NOMO-1 treated with DMSO at 0.1 percent for 48 hours (cell line): ENCODE measurements around the gene PHF20.
"Not testable (repeated sequence)": the region's sequence is repeated elsewhere in the genome, so short reads cannot be mapped to it uniquely, and the experiment has no call there.

Experiments
- DNase-seq: peaks from one replicate; lab custom pipeline; 2025; ENCODE audit not compliant: unreplicated experiment; lab: John Stamatoyannopoulos, UW

The PHF20 gene

DNA sequence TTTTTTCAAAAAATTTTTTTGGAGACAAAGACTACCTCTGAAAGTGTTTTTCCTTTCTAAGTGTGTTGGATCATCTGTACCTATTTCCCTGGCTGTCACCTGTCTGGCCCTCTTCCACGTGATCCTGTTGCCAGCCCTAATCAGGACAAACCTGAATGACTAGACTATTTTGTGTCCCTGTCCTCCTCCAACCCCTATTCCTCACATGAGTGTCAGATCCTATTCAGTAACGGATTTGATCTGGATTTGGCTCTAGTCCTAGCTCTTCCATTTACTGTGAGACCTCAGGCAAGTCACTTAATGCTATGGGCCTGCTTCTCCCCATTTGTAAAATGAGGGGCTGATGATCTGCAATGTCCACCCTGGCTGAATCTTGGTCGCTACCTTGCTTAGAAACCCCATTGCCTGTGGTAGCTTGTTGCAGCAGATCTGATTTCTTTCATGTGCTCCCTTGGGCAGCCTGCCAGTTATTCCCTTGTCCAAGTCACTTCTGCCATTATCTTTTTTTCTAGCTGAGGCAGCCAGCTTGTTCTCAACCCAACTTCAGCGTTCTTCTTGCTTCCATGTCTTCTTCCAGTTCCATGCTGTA lies 4.8 kb downstream of the PHF20 start:
- no peak for DNase-seq

DNA sequence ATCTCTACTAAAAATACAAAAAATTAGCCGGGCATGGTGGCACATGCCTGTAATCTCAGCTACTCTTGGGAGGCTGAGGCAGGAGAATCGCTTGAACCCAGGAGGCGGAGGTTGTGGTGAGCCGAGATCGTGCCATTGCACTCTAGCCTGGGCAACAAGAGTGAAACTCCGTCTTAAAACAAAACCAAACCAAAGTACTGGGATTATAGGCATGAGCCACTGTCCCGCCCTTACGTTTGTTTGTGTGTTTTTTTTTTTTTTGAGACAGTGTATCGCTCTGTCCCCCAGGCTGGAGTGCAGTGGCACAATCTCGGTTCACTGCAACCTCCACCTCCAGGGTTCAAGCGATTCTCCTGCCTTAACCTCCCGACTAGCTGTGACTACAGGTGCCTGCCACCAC lies 12.0 kb downstream of the PHF20 start:
- not testable (repeated sequence) for DNase-seq

- not testable (repeated sequence) for DNase-seq
Observed at GRCh38 chr20:35785541-35785940, 13.7 kb downstream of the PHF20 start.

DNA sequence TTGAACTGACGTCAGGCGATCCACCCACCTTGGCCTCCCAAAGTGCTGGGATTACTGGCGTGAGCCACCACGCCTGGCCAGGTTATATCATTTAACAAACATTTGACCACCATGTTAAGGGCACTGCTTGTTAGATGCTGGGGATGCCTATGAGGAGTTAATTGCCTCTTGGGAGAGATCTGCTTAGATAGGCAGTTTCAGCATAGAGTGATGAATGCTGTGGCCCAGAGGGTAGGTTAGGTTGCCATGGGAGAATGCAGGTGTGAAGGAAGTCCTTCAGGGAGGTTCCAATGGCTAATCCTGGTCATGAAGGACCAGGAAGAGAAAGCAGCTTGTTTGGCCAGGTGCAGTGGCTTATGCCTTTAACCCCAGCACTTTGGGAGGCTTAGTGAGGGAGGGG lies 17.0 kb downstream of the PHF20 start:
- no peak for DNase-seq

DNA sequence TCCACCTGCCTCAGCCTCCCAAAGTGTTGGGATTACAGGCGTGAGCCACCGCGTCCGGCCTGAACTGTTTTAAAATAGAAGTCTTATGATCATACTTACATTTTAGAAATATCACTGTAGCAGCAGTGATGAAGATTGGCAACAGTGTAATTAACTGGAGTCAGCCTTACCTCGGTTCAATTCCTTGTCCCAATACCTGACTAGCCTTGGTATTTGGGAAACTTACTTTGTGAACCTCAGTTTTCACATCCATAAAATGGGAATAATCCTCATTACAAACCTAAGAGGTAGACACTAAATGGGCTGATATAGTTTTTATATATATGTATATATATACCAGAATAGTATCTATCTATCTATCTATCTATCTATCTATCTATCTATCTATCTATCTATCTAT lies 19.3 kb downstream of the PHF20 start:
- DNase-seq = no peak

DNA sequence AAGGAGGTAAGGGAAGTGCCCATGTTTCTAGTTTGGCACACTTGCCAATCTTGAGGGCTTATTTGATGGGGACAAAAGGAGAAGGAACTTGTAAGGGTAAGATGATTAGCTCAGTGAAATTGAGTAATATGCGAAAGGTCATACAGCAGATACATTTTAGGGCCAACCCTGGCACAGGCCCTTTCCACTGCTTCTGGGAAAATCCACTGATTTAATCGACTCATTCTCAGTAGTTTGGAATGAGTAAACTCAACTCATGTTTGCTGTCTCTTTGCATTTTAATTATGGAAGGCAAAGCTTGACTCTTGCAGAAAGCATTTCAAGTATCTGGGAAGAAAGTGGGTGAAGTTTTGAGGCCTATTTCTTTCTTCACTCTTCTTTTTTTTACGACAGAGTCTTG lies 20.0 kb downstream of the PHF20 start:
- DNase-seq = peak; percentile 86

- DNase-seq = no peak
Observed at GRCh38 chr20:35792740-35793139, 20.9 kb downstream of the PHF20 start.

DNA sequence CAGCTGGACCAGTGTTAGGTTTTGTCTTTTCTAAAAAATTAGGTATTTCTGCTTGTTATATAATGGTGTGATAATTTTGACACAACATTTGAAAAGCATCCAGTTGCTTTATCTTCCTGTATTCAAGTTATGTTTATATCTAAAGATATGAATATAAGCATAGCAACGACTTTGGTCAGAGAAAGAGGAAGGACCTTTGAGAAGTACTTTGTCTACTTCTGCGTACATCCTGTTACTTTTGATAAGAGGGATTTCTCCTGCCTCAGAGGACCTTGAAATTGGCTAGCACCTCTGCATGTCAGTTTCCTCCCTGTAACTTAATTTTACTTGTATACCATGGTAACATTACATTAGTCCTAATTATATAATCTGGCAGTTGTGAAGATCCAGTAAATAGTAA lies 24.8 kb downstream of the PHF20 start:
- peak; percentile 64 for DNase-seq

DNA sequence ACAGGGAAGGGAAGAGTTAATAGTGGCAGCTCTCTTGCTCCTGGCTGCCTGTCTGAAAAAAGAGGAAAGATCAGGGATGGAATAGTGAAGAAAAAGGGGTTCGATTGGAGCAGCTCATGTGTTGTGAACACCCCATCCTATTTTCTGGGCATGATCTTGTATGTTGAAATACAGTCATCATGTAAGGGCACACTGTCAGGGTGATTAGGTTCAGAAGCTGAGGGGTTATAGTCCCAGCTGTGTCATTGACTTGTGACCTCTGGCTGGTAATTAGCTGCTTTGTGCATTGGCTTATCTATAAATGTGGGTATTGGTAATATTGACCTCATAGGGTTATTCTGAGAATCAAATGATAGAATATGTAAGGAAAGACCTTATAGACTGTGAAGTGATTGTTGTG lies 30.1 kb downstream of the PHF20 start:
- DNase-seq = no peak

- DNase-seq = no peak
Observed at GRCh38 chr20:35806075-35806474, 34.3 kb downstream of the PHF20 start.

GRCh38 chr20:35807877-35808276 lies 36.1 kb downstream of the PHF20 start:
- no peak for DNase-seq

DNA sequence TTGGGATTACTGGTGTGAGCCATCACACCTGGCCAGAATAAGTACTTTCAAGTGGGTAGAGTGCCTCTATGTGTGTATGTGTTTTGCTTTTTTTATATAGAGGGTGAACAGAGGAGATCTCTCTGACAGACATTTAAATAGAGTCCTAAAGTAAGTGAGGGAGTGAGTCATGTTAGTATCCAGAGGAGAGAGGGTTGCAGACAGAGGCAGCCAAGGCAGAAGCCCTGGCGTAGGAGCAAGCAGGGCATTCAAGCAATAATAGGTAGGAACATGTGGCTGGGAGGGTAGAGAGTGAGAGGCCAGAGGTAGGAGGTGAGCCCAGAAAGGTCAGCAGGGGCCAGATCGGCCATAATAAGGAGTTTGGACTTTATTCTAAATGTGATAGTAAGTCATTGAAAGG lies 48.9 kb downstream of the PHF20 start:
- no peak for DNase-seq

GRCh38 chr20:35821807-35822242 lies 50.0 kb downstream of the PHF20 start:
- no peak for DNase-seq

- no peak for DNase-seq
Observed at GRCh38 chr20:35823147-35823546, 51.3 kb downstream of the PHF20 start.

DNA sequence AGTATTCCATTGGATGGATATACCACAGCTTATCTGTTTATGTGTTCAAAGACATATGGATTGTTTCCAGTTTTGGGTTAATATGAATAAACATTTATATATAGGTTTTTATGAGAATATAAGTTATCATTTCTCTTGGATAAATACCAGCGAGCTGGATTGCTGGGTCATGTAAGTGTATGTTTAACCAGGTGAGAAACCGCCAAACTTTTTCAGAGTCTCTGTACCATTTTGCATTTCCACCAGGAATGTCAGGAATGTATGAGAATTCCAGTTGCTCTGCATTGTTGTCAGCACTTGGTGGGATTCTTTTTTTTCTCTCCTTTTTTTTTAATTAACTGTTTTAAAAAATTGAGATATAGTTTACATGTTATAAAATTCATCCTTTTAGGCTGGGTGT lies 52.1 kb downstream of the PHF20 start:
- no peak for DNase-seq

DNA sequence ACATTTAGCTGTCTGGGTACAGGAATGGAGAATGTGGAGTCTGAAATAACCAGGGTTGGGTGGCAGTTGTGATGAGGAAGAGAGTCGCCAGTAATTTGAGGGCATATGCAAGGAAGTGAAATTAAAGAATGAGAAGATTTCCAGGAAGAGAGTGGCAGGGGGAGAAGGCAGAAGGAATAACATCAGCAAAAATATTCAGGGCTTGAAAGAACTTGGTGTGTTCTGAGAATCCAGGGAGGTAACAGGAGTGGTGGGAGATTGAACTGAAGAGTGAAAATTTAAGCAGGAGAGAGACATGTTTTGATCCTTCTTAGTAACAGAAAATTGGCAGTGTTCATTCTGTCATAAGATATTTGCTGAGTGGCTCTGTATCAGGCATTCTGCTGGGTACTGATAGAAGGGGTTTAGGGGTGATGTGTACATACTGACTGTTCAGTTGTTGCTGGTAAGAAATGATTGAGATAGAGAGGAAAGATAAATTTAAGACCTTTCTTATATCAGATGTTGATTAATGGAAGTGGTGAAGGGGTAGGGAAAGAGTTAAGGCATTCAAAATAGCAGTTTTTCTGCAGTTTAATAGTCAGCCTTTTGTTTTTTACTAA lies 54.7 kb downstream of the PHF20 start:
- DNase-seq = peak; percentile 4

GRCh38 chr20:35828434-35828833 lies 56.6 kb downstream of the PHF20 start:
- DNase-seq = no peak

- no peak for DNase-seq
Observed at GRCh38 chr20:35828916-35829315, 57.1 kb downstream of the PHF20 start.

DNA sequence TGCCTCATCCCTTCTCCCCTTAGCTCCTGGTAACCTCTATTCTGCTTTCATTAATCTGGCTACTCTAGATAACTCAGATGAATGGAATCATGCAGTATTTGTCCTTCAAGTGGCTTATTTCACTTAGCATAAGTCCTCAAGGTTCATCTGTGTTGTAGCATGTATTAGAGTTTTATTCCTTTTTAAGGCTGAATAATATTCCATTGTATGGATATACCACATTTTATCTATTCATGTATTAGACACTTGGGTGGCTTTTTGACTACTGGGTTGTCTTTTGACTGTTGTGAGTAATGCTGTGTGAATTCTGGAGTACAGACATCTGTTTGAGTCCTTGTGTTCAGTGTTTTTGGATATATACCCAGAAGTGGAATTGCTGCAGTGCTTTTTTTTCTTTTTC lies 58.4 kb downstream of the PHF20 start:
- no peak for DNase-seq

- DNase-seq = no peak
Observed at GRCh38 chr20:35831029-35831428, 59.2 kb downstream of the PHF20 start.

- no peak for DNase-seq
Observed at GRCh38 chr20:35831971-35832370, 60.2 kb downstream of the PHF20 start.

DNA sequence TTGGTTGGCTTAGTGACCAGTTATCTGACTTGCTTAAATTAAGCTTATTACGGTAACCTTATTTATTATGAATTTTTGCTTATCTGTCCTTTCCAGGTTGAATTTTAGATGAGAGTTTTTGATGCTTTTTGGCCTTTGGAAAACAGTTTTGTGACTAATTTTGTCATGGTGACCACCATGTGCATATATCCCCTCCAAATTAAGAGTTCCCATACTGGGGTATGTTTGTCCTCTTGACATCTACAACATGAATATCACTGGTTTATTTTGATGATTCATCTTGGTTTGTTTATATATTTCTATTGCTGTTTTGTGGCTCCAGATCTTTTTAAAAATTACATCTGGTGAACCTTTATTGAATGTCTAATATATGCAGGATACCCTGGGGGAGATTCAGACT lies 61.4 kb downstream of the PHF20 start:
- no peak for DNase-seq

DNA sequence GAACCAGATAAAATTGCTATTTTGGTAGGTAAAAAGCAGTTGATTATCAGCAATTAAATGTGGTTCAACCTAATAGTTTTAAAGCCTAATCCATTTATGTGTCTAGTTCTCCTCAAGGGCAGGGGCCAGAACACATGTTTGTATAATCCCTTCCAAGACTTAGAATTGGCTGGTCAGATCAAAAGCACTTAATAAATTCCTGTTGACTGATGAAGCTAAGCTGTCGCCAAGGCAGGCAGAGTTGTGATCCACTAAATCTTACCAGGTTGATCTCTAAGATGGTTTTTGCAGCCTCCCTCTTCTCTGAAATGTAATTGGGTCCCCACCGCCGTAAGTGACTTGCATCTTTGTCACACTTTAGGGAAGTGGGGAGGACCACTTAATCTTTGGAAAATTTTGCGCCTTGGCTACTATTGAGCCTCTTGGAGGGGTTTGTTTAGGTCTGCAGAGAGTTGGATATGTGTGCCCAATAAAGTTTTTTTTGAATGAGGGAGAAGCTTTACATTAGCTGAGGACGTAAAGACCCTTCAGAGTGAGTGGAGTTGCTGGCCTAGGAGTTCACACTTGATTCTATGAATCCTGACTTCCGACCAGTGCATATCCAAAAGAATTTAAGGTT lies 65.9 kb downstream of the PHF20 start:
- DNase-seq = no peak
